HG03196 (cell line): ENCODE measurements around the gene CRKL.
"Not testable (repeated sequence)": the region's sequence is repeated elsewhere in the genome, so short reads cannot be mapped to it uniquely, and the experiment has no call there.

ENCODE experiments used
- ATAC-seq: cut with Tn5 transposase; IDR thresholded peaks from one replicate; pipeline ENCODE4 v1.9.1; 2021; ENCODE audit not compliant: unreplicated experiment

CRKL gene

DNA sequence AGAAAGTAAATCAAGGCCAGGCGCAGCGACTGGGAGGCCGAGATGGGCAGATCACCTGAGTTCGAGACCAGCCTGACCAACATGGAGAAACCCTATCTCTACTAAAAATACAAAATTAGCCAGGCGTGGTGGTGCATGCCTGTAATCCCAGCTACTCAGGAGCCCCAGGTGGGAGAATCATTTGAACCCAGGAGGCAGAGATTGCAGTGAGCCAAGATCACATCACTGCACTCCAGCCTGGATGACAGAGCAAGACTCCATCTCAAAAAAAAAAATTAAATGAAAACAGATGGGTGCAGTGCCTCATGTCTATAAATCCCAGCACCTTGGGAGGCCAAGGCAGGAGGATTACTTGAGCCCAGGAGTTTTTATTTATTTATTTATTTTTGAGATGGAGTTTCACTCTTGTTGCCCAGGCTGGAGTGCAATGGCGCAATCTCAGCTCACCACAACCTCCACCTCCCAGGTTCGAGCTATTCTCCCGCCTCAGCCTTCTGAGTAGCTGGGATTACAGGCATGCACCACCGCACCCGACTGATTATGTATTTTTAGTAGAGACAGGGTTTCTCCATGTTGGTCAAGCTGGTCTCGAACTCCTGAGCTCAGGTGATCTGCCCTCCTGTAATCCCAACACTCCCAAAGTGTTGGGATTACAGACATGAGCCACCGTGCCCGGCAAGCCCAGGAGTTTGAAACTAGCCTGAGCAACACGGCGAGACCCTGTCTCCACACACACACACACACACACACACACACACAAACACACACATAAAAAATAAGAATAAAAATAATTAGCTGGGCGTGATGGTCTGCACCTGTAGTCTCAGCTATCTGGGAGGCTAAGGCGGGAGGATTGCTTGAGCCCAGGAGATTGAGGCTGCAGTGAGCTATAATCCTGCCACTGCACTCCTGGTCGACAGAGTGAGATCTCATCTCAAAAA lies 15.8 kb upstream of the CRKL start:
- not testable (repeated sequence) for ATAC-seq

DNA sequence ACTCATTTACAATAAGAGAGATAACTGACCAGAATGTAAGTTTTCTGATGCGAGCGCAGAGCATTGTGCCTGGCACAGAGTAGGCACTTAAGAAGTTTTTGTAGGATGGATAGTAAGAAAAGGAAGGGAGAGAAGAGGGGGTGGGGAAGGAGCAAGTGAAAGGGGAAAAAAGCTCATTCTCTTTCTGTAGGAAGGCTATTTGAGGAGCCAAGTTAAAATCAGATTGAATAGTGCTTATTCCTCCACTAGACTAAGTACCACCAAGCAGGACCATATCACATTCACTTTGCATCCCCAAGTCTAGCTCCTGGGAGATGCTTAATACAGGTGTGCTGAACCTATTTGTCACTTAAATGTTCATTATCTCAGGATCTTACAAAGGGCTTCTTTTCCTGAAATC lies 14.1 kb upstream of the CRKL start:
- no peak for ATAC-seq

DNA sequence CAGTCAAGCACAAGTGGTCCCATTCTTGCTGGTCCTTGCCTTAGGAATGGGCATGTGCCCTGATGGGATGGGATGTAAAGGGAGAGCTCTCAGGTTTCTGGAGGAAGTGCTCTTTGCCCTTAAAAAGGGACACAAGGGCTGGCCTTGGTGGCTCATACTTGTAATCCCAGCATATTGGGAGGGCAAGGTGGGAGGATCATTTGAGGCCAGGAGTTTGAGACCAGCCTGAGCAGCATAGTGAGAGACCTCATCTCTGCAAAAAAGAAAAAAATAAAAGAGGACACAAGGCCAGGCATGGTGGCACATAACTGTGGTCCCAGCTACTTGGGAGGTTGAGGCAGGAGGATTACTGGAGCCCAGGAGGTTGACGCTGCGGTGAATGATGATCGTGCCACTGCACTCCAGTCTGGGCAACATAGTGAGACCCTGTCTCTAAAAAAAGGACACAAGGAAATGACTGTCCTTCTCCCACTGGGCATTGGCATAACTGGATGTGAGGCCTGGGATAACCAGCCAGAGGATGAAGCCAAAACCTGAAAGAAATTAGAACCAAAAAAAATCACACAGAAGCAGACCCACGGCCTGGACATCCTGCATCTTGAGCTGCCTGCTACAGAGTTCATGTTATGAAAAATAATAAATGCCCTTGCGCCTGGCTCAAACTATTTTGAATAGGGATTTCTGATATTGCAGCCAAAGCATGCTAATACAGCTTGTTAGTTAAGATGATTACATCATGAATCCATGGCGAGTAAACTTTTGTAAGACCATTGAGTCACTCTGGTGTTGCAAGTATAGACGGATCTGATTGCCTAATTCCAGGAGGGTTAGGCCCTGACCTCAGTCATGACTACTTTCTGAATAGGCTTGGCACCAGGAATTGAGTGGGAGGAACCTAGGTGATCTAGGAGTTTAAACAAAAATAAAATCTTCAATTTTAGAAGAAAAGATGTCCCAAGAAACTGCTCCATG lies 12.9 kb upstream of the CRKL start:
- no peak for ATAC-seq

DNA sequence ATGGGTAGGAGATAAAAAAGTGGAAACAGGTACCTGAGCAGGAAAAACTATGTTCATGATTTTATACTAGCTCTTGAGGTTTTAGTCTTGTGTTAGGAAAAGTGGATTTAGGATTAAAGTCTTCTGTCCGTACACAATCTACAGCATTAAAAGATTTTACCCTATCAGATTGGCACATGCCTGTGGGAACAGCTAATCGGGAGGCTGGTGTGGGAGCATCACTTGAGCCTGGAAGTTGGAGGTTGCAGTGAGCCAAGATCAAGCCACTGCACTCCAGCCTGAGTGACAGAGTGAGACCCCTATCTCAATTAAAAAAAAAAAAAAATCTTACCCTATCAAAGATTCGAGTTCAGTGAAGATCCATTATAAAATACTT lies 12.2 kb upstream of the CRKL start:
- no peak for ATAC-seq

DNA sequence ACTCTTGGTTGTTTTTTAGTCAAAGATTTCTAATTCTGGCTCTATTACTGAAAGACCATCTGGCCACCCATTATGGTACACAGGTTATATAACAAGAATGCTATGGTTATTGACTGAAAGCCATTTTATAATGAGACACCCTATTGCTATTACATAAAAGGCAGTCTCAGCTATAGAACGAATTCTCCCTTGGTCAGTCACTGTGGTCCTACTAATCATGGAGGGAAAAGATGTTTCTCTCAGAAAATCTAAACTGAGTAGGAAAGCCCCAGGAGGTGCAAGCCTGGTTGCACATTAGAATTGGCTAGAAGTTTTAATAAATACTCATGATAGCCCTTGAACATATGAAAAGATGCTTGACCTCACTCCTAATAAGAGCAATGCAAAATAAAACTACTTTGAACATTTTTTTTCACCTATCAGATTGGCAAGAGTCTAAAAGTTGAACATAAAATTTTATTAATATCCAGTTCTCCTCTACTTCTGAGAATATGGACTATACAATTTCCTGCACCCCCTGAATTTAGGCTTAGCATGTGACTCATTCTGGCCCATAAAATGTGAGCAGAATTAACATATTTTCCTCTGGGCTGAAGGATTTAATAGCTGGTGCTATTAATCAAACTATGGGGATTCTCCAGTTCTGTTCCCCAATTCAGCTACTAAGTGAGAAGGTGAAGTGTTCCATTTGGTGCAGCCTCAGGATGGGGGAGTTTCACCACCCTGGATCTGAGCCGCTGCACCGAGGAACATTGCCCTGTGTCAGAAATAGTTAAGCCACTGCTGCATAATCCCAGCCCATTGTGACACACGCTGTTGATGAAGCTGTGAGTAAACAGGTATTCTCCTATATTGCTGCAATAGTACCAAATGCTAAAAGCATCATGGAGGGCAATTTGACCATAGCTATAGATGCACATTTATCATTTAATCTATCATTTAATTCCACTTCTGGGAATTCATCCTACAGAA lies 11.5 kb upstream of the CRKL start:
- no peak for ATAC-seq

DNA sequence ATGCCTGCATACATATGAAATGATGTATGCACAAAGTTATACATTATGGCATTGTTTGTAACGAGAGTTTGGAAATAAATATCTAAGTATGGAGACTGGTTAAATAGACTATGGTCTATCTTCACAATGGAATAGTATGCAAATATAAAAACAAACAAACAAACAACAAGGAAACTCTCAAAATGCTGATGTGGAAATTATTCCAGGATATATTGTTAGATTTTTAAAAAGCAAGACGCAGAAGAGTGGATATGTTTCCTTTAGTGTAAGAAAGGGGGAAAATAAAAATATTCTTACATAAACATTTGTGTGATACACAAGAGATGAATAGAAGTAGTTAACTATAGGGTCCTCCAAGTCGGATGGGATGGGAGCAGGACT lies 10.8 kb upstream of the CRKL start:
- ATAC-seq = no peak

DNA sequence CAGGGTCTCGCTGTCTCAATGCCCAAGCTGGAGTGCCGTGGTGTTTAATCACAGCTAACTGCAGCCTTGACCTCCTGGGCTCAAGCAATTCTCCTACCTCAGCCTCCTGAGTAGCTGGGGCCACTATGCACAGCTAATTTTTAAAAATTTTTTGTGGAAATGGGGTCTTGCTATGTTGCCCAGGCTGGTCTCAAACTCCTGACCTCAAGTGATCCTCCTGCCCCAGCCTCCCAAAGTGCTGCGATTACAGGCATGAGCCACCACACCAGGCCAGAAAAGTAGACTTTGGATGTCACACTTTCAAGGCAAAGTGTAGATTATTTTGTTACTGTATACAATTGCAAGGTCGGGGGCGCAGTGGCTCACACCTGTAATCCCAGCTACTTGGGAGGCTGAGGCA lies 8.5 kb upstream of the CRKL start:
- ATAC-seq = not testable (repeated sequence)

DNA sequence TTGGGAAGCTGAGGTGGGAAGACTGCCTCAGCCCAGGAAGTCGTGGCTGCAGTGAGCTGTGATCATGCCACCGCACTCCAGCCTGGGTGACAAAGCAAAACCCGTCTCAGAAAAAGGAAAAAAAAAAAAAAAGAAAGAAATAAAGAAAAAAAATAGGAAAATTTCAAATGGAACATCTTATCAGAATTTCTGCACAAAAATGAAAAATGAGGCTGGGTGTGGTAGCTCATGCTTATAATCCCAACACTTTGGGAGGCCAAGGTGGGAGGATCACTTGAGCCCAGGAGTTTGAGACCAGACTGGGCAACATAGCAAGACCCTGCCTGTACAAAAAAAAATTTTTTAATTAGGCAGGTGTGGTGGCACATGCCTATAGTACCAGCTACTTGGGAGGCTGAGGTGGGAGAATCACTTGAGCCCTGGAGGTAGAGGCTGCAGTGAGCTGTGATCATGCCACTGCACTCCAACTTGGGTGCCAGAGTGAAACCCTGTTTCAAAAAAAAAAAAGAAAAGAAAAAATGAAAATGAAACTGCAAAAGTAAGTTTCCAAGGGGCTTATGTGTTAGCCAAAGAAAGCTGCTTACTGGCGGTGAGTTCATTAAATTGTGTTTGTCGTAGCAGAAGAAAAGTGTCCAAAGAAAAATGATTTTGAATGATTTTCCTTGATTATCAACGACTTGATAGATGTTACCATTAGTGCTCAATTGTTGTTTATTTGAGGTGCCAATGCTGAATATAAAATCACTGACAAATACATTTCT lies 7.5 kb upstream of the CRKL start:
- ATAC-seq = no peak

DNA sequence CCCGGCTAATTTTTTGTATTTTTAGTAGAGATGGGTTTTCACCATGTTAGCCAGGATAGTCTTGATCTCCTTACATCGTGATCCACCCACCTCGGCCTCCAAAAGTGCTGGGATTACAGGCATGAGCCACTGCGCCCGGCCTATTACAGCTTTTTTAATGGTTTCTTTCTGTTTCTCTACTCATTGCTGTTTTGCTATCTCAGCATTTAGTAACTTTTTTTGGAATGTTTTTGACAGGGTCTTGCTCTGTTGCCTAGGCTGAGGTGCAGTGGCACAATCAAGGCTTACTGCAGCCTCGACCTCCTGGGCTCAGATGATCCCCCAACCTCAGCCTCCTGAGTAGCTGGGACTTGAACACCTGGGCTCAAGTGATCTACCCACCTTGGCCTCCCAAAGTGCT lies 4.7 kb upstream of the CRKL start:
- no peak for ATAC-seq

DNA sequence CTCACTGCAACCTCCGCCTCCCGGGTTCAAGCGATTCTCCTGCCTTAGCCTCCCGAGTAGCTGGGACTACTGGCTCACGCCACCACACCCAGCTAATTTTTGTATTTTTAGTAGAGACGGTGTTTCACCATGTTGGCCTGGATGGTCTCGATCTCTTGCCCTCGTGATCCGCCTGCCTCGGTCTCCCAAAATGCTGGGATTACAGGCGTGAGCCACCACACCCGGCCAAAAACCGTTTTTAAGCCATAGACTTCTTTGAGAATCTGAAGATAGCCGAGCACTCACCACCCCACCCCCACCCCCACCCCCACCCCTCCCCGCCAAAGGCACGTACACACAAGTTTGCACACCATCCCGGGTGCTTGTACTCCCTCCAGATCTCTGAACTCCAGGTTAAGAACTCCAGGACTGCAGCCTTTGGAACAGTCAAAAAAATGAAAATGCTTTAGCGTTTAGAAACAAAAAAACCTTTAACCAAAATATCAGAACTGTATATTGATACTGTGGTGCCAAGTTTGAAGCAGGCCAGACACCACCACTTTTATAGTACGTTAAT lies 1.5 kb downstream of the CRKL start:
- no peak for ATAC-seq

DNA sequence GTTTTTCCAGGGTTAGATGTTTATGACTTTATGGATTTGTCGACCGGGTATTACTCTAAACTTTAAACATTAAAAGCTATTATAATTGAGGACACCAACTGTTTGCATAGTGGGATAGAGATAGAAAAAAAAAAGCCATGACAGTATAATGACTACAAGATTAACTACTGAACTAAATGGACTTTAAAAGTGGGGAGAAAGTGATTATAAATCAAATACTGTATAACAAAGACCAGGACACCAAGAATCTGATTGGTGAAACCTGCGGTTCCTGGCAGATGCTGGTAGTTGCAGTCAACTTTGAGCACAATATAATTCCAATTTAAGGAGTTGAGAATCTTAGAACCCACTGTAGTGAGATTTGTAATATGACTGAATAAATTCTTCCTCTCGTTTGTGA lies 2.5 kb downstream of the CRKL start:
- no peak for ATAC-seq

DNA sequence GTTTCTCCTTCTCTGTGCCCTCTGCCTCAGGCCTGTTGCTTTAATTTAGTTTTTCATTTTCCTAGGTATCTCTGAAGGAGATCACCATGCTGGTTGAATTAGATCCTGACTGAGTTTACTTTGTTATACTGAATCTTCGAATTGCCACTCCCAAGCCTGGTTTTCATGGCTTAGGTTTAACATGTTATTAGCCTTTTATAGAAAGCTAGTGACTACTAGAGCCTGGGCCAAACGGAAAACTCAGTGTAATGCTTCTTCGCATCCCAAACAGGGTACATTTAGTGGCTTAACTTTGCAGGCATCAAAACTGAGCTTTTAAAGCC lies 3.6 kb downstream of the CRKL start:
- no peak for ATAC-seq

DNA sequence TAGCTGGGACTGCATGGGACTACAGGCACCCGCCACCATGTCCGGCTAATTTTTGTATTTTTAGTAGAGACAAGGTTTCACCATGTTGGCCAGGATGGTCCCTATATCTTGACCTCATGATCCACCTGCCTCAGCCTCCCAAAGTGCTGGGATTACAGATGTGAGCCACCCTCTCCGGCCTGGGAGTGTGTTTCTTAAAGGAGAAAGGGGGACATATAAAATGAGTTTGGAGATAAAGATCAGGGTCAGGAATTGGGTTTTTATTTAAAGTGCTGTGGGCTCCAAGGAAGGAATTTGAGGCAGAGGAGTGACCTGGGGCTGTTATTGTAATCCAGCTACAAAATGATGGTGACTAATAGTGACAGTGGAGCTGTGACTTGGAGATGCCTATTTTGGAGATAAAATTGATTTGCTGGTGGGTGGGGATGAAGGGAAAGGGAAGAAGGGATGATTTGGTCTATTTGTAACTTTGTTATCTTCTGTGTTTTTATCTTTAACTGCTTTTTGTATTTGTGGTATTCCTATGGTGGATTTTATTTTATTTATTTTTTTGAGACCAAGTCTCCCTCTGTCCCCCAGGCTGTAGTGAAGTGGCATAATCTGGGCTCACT lies 5.0 kb downstream of the CRKL start:
- ATAC-seq = no peak

DNA sequence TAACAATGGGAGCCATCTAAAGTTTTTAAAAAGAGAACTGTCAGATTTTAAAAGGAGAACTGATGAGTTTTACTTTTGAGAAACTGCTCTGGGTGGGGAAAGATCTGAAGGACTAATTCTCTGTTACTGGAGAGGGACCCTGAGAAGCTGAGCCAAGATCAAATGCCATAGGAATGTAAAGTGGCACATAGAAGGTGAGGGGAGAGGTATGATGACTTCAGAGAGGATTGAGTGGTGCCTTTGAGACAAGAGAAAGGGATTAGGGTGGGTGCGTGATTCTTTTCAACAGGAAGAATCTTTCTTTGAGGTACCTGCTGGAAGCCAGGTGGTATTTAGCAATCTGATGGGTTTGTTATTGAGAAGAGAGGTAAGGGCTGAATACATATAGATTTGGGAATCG lies 9.0 kb downstream of the CRKL start:
- ATAC-seq = no peak

DNA sequence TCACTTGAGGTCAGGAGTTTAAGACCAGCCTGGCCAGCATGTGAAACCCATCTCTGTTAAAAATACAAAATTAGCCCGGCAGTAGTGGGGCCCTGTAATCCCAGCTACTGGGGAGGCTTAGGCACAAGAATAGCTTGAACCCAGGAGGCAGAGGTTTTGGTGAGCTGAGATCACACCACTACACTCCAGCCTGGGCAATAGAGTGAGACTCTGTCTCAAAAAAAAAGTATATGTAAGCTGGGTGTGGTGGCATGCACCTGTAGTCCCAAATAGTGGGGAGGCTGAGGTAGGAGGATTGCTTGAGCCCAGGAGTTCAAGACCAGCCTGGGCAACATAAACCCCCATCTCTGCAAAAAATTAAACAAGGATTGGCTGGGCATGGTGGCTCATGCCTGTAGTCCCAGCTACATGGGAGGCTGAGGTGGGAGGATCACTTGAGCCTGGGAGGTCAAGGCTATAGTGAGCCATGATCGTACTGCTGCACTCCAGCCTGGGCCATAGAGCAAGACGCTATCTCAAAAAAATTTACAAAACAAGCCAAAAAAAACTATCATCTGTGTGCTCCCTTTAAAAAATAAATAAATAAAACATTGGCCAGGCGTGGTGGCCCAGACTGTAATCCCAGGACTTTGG lies 10.8 kb downstream of the CRKL start:
- no peak for ATAC-seq

DNA sequence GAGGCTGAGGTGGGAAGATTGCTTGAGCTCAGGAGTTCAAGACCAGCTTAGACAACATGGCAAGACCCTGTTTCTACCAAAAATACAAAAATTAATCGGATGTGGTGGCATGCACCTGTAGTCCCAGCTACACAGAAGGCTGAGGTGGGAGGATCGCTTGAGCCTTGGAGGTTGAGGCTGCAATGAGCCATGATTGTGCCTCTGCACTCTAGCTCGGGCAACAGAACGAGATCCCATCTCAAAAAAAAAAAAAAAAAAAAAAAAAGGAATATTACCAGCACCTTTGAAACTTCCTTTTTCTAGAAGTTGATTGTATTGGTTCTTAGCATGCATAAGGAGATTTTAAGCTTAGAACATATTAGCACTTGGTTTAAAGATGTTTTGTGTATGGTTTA lies 11.4 kb downstream of the CRKL start:
- no peak for ATAC-seq

DNA sequence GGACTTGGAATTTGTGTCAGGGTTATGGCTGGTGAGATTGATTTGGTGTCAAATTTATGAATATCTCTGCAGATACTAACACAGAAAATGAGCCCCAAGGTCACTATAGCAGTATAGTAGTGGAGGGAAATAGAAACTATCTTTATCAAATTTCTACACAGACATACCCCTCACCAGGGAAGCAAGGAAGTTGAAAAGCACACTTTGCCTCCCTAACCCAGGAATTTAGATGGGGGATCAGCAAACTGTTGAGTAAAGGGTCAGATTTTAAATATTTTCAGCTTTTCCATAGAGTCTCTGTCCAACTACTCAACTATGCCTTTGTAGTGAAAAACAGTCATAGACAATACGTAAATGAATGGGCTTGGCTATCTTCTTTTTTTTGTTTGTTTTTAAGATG lies 12.8 kb downstream of the CRKL start:
- ATAC-seq = no peak

DNA sequence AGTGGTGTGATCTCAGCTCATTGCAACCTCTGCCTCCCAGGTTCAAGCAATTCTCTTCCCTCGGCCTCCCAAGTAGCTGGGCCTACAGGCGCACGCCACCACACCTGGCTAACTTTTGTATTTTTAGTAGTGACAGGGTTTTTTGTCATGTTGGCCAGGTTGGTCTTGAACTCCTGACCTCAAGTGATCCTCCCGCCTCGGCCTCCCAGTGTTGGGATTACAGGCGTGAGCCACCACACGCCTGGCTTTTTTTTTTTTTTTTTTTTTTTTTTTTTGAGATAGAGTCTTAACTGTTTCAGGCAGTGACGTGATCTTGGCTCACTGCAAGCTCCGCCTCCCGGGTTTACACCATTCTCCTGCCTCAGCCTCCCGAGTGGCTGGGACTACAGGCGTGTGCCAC lies 13.2 kb downstream of the CRKL start:
- ATAC-seq = not testable (repeated sequence)

DNA sequence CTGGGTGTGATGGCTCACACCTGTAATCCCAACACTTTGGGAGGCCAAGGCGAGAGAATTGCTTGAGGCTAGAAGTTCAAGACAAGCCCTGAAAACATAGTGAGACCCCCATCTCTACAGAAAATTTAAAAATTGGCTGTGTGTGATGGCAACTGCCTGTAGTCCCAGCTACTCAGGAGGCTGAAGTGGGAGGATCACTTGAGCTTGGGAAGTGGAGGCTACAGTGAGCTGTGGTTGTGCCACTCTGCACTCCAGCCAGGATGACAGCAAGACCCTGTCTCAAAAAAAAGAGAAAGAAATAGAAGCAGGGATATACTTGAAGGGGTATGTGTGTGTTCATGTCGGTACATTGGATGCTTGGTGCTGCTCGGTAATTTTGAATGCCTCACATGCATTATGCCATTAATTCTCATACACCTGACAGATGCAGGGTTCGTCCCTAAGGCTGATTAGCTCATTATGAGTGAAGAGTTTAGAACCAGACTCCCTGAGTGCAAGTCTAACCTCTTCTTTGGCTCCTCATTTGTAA lies 14.0 kb downstream of the CRKL start:
- ATAC-seq = no peak
